NCI-H1092 (cell line): ENCODE results near the gene NCBP3.

Experiments used
- DNase-seq: peaks from one replicate; lab custom pipeline; 2025; lab: John Stamatoyannopoulos, UW

NCBP3 gene, protein sequence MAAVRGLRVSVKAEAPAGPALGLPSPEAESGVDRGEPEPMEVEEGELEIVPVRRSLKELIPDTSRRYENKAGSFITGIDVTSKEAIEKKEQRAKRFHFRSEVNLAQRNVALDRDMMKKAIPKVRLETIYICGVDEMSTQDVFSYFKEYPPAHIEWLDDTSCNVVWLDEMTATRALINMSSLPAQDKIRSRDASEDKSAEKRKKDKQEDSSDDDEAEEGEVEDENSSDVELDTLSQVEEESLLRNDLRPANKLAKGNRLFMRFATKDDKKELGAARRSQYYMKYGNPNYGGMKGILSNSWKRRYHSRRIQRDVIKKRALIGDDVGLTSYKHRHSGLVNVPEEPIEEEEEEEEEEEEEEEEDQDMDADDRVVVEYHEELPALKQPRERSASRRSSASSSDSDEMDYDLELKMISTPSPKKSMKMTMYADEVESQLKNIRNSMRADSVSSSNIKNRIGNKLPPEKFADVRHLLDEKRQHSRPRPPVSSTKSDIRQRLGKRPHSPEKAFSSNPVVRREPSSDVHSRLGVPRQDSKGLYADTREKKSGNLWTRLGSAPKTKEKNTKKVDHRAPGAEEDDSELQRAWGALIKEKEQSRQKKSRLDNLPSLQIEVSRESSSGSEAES

DNA sequence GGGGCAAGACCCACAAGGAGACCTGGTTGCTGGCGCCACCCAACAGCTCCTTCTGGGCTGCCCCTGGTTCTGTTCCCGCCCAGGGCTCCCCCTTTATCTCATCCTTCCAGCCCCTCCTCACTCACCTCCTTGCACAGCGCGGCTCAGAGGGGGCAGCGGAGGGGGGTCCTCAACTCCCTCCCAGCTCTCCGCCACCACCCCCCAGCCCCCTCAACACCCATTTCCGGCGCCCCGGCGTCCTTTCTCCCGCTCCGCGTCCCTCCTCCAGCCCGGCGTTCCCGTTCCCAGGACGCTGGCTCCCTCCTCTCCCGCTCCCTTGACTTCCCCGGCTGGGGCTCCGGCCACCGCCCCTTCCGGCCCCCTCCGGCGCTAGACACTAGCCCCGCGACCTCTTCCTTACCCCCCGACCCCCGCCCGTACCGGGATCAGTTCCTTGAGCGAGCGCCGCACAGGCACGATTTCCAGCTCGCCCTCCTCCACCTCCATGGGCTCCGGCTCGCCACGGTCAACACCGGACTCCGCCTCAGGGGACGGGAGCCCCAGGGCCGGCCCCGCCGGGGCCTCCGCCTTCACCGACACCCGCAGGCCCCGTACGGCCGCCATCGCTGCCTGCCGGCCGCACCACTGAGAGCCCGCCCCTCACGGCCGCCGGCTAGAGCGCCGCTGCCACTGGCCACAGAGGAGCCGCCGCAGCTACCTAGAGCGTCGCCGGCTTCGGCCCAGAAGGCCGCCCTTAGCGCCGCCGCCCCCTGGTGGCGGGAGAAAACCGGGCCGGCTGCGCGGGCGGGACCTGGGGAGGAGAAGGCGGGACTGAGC is at the start of gene NCBP3:
TSS of gene NCBP3 (minus strand) at position 626 of the 816 bp plus-strand sequence. CDS start at position 603, 23 bp downstream.
- peak; percentile 84 for DNase-seq

DNA sequence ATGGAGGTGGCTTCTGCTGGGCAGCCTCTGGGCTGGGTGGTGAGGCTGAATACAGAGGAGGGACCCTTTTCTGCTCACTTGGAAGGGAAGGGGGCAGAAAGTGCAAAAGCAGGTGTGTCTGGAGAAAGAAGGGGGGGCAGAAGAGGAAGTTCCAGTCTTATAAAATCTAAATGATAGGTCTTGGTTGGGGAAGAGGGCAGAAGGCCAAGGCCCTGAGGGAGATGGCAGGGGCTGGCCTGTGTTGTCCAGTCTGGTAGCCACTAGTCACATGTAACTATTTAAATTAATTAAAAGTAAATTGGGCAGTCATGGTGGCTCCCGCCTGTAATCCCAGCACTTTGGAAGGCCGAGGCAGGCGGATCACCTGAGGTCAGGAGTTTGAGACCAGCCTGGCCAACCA is 49.3 kb upstream of the NCBP3 start:
- DNase-seq, result no peak

DNA sequence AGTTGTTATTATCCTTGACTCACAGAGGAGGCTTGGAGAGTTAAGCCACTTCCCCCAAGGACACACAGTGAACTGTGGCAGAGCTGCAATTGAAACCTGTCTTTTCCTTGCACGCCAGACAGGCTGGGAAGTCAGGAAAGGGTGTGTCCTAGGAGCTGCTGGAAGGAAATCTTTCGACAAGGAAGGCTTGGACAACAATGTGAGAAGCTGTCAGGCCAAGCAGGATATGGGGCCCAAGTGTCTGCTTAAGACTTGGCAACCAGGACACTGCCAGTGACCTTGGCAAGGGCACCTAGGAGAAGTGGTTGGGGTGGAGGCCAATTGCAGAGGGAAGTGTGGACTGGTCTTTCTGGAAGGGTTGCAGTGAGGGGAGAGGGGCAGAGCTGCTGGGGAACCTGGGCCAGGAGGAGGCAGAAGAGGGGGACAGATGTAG is 48.9 kb upstream of the NCBP3 start:
- no peak for DNase-seq

DNA sequence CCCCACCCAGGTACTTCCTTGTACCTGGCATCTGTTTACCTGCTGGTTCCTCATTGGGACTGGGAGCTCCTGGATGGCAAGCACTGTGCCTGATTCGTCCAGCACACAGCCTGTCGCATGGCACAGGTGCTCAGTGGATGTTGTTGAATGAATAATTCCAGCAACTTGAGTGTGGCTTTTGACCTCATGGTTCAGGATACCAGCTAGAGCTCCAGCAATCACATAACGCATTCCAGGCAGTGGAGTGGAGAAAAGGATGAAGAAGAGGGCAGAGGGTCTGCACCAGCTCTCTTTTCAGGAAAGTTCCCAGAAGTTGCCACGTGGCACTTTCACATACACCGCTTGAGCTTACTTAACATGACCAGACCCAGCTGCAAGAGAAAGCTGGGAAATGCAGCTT is 48.1 kb upstream of the NCBP3 start:
- DNase-seq, result no peak

DNA sequence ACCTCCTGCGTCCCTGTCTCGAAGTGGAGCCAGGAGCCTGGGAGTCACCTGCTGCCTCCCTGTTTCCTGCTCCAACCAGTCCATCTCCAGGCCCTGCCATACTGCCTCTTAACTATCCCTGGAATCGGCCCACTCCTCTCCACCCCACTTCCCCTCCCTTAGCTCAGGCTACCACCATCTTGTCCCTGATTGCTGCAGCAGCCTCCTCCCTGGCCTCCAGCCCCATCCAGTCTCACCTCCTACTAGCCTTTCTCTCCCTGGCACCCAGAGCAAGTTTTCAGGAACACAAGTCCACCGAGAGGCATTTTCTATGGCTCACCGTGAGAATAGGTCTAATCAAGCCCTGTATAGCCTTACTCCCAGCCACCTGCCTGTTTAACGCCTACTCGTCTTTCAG is 47.7 kb upstream of the NCBP3 start:
- DNase-seq, result no peak

DNA sequence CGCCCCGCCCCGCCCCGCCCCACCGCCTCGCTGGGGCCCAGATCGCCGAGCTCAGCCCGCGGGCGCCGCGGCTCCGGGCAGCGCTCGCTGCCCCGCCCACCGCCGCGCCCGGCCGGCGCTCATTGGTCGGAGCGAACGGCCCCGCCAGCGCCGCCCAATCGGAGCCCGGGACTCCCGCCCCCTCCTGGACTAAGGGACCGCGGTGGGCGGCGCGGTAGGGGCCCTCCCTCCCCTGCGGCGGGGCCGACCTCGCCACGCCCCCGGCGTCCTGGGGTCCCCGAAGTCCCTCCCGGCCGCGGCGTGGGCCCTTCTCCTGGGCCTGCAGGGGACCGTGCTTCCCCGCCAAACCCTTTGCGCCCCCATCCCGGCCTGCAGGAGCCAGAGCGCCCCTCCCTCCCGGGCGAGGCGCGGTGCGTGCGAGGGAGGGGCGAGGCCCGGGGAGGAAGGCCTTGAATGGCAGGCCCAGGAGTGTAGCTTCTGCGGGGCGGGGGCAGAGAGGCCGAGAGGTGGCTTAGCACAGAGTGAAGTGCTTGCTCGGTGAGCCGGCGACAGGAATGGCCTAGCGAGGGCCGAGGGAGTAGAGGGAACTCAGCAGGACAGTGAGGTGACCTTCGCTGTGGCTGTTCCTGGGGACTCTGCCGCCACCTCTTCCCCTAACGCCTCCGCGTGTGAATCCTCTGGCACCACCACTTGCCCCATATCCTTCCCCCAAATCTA is 47.1 kb upstream of the NCBP3 start, which contains the start of gene CAMKK1:
TSS of gene CAMKK1 (minus strand) at position 51 of the 717 bp plus-strand sequence. CDS start 7,366 bp downstream, outside the sequence.
- peak; percentile 70 for DNase-seq

DNA sequence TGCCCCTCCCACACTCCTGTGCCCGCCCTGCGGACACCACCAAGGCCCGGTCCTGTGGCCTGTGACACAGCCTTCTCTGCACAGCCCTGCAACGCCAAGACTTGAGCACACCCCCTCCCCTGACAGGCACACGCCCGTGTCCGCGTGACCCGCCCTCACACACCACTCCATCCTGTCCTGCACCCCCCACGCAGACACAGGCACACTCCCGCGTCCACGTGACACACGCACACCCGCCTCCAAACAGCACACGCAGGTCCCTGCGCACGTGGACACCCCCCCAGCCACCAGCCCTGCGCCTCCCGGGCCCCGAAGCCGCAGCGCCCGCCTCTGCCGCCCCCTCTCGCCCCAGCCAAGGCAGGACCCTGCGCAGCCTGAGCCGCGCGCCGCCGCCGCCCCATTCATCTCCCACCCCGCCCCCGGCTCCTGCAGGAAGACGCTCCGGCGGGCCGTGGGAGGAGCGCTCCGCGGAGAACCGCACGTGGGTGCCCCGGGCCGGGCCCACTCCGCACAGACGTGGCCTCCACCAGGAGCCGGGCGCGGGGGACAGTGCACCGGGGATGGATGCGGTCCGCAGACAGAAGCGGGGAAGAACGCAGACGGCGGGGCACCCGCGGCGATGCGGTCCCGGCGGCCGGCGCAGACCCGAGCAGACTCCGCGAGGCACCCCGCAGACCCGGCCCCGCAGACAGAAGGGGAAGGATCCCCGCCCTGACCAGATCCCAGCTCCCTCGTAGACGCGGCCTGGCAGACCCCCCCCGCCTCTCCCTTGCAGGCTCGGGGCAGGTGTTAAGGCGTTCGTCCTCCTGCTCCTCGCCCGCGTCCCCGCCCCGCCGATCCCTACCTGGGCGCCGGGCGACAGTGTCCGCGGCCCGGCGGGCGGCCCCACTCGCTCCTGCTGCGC is 46.3 kb upstream of the NCBP3 start:
- DNase-seq, result no peak

DNA sequence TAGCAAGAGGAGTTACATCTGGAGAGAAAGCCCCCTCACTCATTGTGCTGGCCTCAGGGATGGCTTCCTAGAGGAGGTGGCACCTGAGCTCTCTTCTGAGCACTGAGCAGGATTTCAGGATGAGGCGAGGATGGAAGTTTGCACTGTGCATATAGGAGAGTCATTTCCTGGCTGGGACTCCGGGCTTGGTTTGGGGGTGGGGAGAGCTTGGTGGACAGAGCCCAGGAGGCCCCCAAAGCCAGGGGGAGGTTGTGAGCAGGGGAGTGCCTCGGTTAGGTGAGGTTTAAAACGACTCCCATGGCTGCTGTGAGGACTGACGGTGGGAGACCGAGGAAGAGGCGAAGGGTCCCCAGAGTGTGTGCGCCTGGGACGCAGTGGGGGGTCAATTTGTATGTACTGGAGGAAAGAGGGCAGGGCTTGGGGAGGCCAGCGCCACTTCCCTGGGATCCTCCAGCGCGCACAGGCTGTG is 45.6 kb upstream of the NCBP3 start:
- no peak for DNase-seq

DNA sequence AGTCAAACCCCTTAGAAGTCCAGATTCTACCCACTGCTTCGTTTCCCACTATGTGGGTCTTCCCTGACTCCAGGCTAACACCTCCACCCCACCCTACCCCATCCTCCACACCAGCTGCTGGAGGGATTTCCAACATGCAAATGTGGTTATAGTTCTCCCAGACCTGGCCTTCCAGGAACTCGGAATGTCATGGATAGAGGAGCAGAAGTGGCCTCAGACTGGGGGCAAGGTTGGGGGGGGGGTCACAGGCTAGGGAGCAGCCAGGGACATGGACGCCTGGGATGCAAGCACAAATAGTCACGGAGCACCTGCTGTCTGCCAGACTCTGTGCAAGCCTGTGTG is 44.8 kb upstream of the NCBP3 start:
- no peak for DNase-seq

DNA sequence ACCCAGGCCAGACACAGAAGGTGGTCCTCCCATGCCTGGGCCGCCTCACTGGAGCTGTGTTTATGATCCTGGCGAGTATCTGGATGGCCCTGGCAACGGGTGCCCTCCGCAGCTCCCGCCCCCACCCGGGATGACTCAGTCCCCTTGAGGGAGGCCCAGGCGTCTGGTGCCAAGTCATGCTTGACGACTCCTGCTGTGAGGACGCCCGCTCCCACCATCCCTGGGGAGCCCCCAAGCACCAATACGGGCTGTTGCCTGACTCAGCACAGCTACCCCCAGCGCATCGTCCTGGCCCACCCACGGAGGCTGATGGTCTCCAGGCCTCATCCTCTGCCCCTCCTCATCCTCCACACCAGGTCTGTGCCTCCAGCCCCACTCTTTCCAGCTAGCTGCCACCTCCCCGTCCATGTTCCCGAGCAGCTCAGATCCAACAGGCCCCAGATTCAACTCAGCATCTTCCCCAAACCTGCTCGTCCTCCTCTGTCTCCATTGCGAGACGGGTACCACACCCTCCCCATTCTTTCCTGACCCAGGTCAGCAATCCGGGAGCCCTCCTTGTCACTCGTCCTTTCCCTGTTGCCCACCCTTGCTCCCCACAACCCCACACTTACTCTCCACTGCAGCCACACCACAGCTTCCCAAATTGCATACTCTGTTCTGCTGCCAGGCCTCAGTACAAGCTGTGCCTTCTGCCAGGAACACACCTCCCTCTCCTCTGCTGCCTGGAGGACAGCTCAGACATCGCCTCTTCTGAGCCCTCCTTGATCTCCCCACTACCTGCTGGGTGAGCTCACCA is 44.2 kb upstream of the NCBP3 start:
- DNase-seq, result peak; percentile 84

DNA sequence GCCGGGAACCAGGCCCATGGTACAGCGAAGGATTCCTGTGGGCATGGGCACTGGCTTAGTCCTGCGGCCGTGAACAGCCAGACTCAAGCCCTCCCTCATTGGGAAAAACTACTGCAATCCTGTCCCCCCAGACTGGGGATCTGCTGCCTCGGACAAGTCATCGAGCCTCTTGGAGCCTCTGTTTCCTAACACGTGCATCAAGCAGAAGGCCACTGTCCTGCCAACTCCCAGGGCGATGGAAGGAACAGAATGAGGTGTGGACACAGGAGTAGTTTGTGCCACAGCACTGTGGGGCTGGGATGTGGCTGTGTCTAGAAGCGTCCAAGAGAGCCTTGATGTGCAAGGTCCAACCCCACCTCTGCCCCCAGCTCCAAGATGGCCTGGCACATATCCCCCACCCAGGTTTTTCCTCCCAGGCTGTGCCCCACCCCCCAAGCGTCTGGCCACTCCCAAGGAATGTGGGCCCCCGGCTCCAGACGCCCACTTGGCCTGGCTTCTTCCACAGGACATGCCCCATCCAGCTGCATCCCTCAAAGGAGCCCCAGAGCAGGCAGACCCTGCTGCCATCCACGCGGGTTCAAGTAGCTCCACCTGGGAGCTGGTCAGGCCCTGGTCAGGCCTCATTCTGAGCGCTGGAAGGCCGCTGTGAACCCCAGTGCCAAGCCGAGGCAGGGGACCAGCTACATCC is 43.4 kb upstream of the NCBP3 start:
- DNase-seq, result no peak

DNA sequence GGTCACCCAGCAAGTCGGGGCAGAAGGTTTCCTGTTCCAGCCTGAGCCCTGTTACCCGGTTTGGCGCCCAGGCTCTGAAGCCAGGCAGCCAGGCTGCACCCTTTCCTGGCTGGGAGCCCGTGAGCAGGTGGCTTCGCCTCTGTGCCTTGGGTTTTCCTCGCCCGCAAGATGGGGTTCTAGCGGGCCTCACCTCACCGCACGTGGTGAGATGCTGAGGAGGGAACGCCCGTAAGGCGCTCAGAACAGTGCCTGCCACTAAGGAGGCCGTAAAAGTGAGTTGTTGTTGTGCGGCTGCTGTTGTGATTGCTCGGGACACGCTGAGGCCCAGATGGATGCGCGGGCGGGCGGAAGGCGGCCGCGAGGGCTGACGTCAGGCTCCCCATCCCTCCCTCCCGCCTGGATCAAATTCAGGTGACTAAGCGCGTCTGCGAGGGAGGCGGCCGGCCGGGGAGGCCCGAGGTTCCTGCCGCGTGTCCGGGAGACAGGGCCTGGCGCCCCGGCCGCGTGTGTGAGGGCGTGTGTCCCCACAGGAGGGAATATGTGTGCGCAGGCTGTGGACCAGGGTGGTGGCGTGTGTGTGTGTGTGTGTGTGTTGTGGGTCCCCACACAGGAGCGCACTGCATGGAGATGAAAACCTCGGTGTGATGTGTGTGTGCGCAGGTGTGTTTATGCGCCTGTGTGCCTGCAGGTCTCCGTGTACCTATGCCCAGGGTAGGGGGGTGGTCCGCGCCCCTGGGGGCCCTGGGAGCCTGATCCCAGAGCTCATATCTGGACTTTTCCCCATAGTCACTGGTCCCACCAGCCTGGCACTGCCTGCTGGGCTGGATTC is 42.5 kb upstream of the NCBP3 start:
- peak; percentile 65 for DNase-seq

DNA sequence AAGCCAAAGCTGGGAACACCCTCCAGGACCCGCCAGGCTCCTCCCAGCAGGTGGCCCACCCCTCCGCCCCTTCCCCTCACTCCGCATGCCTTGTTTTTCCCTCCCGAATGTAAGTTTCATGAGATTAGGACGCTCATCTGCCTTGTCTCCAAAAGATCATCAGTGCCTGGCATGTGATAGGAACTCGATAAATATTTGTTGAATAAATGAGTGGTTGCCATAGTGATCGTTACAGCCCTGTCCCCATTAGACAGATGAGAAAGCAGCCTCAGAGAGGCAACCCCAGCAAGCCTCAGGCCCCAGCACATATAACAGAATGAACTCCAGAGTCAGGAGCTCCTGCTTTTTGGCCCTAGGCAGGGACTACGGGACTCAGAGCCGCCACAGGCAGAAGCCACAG is 41.8 kb upstream of the NCBP3 start:
- DNase-seq, result no peak

DNA sequence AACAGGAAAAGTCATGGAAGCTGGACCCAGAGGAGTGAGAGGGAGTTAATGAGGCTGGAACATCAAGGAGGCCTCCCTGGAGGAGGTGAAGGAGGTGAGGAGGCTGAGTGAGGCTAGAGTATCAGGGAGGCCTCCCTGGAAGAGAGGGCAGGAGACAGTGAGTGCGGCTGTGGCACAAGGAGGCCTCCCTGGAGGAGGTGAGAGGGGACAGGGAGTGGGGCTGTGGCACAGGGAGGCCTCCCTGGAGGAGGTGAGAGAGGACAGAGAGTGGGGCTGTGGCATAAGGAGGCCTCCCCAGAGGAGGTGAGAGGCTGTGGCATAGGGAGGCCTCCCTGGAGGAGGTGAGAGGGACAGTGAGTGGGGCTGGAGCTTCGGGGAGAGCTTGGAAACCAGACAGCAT is 41.3 kb upstream of the NCBP3 start:
- no peak for DNase-seq

DNA sequence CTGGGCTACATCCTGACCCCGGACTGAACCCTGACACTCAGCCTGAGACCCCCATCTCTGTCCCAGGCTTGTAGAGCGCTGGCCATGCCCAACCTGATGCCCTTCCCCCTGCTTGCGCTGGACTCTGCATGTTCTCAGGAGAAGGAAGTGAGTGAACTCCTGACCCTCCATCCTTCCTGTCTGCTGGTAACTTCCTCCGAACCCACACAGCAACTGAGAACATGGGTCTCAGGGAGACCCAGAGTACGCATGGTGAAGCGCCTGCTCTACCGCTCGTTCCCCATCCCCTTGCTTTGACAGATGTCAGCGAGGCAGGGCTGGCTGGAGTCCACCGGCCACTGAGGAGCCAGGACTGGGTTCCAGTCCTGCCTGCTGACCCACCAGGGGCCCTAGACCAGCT is 40.7 kb upstream of the NCBP3 start:
- DNase-seq, result no peak

DNA sequence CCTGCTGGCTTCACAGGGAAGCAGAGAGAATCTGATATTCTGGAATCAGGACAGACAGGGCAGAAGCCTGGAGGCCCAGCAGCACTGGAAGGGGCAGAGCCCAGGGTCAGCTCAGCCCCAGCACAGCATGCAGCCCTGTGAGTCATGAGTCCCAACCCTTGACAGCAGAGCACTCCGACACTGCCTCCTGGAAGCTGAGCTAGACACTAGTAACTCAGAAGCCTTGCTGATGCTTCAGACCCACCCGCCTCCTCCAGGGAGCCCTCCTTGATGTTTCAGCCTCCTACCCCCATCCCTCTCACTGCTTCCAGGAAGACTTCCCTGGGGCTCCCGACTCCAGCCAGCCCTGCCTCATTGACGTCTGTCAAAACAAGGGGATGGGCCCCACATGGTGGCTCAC is 39.9 kb upstream of the NCBP3 start:
- no peak for DNase-seq

DNA sequence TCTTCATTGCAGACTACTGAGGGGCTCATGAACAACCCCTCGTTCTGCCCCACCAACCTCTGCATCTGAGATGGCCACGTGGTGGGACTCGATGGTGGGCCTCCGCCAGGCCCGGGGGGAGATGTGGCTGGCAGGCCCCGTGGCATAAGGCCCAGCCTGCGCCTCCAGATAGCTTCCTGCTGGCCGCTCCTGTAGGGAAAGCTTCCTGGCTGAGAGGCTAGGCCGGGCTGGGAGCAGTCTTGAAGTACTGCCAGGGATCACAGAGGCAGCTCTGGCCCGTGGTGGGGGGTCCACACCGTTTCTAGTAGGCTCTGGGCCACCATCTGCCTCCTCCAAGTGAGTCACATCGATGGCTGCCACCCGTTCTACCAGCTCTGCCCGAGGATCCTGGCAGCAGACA is 39.2 kb upstream of the NCBP3 start:
- DNase-seq, result no peak

DNA sequence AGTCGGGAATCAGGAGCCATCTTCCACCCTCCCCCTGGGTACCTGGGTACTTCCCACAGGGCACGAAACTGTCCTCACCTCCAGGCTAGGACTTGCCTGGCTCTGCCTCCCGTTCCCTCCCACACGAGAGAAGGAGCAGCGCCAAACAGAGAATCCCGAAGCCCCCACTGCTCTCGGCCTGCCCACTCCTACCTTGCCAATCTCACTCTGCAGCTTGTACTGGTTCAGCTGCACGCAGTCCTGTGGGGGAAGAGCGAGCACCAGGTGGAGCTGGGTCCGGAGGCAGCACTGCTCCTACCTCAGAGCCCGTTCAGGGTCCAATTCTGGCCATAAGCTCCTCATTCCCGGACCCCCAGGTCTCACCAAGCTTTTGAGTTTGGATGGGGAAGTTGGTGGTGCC is 38.1 kb upstream of the NCBP3 start:
- no peak for DNase-seq

DNA sequence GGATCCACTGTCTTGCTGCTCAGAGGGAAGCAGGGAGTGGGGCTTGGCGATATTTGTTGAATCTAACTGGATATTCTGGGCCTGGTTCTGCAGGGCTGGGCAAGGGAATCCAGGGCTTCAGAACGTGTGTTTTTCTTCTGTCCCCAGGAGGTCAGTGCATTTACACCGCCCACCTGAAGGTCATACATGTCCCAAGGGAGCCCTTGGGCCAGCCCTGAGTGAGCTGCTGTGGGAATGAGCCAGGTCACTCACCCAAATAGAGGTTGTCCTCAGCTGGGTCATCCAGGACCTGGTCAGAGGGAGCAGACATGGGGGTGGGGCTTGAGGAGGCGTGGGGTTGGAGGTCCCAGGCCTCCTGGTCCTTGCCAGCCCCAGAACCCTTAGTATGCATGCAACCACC is 36.2 kb upstream of the NCBP3 start:
- no peak for DNase-seq
